Stimulated activated CD8-positive, alpha-beta memory T cell treated with anti-CD3 and anti-CD28 coated beads, Interleukin-4, amount 100 ng/mL, for 1 hour (primary cell): ENCODE results near the gene CAPG.

Experiments used
- DNase-seq, 2 donors: peaks; one replicate each; pipeline ENCODE4 v3.0.0-alpha.2; 2020; ENCODE audit warnings: low read depth in 2 of 2, low spot score in 1 of 2

The CAPG gene

GRCh38 chr2:85438201-85439024, 28.2 kb upstream of the CAPG start:
- DNase-seq = no peak

DNA sequence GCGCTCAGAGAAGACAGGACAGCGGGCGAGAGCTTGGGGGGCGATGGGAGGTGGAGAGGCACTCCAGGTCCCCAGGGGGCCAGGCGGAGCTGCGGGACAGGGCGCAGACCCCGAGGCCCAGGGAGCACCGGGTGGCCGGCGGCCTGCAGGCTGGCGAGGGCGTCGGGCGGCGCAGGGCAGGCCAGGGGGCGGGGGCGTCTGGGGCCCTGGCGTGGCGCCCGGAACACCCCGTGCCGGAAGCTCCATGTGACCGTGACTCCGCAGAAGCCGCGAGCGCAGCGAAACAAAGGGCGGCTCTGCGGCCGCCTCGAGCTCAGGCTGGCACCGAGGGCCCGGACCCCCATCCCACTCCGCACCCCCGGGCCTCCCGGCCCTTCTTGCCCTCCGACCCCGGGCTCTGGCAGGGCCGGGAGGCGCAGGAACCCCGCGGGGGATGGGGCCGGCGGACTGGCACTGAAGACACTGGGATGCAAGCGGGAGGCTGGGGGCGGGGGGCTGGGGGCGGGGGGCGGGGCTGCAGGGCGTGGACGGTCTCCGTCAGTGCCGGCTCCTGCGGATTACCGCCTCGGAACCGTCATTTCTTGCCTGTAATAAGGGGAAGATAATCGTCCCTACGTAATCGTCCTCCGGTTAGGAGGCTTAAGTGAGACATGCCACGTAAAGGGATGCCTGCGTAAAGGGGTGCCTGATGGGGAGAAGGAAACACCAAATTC, 27.5 kb upstream of the CAPG start:
- DNase-seq = peak; percentile 40 to 44

DNA sequence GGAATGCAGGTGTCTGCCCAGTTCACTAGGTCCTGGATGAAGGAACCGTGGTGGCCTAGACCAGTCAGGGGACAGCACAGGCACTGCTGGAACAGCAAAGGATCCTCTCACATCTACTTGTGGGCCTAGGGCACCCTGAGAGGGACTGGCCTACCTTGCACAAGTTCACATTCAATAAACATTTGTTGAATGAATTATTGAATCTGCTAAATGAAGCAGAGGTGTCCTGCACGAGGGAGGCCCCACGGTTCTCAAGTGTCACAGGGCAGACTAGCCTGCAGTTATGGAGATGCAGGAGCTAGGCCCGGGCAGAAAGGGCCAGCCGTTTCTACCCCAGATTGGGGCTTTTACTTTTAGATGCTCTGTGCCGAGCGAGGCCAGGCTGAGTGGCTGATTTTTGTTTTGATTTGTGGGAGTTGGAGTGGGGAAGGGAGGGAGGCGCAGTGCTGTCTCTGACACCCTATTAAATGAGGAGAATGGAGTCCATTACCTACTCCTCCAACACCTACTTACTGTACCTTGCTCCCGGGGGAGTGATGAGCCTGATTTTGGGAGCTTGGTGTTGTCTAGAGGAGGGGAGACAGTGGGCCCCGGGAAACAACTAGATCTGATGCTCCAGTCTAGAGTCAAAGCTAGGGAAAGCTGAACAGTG, 26.8 kb upstream of the CAPG start:
- DNase-seq = no peak

- no peak for DNase-seq
These were observed 26.0 kb upstream of the CAPG start for GRCh38 chr2:85435981-85436835.

GRCh38 chr2:85435220-85435958, 25.2 kb upstream of the CAPG start:
- DNase-seq = no peak

DNA sequence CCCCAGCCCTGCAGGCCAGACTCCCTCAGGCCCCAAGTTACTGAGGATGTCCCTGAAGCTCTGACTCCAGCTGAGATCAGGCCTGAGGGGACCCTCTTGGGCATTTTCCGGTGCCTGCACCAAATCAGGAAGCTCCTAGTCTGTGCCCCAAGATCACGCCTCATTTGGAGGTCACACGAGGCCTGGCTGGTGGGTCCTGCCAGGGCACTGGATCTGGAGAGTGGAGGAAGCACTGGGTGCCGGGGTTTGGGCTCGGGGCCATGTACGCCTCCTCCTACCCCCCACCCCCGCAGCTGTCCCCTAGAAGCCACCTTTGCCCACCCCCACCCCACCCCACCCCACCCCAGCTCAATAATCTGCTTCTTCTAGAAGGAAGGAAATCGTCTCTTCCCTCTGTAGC, 24.5 kb upstream of the CAPG start:
- DNase-seq = no peak

- DNase-seq = no peak
These were observed 23.4 kb upstream of the CAPG start for GRCh38 chr2:85433511-85434089.

DNA sequence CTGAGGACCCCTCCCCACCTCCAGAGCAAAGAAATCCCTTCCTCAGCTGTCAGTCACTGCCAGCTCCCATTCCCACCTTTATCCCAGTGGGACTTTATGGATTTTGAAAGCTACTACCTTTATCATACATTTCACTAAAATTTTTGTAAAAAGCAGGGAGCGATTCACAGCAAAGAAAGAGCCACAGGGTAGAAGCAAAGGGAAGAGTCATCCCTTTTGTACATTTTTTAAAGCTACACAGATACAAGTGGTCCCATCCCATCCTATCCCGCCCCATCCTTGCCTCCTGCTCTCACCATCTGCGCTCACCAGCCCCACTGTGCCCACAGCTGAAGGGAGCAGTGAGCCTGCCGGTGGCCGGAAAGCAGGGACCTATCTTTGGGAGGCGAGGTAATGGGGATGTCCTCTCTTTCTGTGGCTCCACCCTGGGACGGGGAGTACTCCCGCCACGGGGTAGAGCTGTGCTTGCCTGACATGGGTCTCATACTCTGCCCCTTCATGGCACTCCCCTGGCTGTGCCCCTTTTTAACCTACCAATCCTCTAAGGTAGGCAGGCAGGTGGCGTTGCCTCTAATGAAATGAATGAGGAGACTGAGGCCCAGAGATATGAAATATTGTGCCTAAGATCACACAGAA, 21.5 kb upstream of the CAPG start:
- DNase-seq = no peak

DNA sequence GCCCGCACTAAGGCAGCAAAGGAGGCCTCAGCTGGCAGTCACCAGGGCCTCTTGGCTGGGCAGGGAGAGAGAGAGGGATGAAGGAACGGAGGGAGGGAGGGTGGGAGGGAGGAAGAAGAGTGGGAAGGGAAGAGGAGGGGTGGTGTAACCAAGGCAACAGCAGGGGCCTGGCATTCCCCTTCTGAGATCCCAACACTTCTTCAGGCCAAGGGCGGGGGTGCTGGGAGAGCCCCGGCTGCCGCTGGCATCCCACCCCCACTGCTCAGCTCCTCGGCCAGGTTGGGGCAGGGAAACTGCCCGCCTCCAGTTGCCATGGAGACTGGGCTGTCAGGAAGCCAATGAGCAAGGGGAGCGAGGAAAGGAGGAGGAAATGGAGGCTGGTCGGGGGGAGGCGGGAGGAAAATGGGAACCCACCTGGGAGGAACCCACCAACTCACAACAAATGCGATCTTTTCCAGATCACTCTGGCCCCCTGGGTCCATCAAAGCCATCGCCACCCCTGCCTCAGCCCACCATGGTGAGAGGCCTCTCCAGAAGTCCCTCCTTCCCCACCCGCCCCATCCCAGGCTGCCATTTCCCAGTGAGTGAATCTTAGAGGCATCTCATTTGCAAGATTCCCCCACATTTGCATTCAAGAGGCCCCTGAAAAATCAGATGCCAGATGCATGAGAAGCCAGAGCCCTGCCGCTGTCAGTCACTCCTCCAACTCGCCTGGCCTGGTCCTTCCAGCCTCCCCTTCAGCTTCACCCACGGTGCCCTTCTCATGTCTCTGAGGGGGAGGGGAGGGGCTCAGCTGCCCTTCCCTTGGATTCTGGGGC, 20.8 kb upstream of the CAPG start:
- no peak for DNase-seq

GRCh38 chr2:85429924-85430289, 19.7 kb upstream of the CAPG start:
- DNase-seq = no peak

DNA sequence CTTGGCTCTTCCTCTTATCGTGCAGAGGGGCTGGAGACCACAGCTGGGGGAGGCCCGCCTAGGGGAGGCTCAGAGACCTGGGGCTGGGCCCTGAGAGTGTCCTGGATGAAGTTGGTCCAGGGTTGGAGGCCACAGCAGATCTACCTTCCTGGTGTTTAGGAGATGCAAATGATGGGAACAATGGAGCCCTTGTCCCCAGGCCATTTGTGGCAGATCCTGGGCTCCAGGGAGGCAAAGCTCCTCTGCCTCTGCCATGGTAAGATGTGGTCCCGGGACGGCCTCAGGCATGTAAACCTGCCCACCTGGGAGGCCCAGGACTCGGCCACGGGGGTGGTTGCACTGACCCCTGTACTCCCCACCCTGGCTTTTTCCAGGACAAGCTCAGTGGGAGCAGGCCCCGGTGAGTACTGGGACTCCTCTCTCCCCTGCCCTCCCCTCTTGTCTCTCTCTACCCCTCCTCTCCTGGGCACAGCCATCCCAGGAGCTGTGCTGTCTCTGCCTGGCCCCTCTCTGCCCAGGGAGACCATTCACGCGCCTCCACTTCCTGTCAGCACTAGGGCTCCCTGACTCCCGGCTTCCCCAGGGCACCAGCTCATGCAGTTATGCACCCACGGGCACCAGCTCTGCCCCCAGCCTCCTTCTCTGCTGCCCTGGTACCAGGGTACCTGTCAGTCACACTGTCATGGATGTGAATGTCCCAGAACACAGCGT, 19.2 kb upstream of the CAPG start:
- no peak for DNase-seq

- no peak for DNase-seq
These were observed 18.2 kb upstream of the CAPG start for GRCh38 chr2:85428343-85428881.

- no peak for DNase-seq
These were observed 17.2 kb upstream of the CAPG start for GRCh38 chr2:85427300-85427835.

GRCh38 chr2:85425588-85425987, 15.4 kb upstream of the CAPG start:
- DNase-seq = no peak

DNA sequence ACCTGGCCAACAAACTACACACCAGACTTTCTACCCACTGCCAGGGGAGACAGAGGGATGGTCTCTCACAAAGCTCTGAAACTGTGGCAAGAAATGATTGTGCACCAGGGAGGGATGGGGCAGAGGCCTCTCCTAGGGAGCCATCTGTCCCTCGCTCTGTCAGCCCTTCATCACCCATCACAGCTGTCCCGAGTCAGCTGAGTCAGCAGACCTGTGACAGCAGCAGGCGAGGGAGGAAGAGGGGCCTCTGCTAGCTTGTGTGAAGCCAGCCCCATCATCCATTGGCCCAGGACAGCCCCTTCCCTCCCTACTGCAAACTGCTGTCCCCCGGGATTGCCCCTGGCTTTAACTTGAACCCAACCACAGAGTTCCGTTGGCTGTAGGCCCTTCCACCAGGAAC, 13.4 kb upstream of the CAPG start:
- DNase-seq = no peak

GRCh38 chr2:85422072-85422457, 11.9 kb upstream of the CAPG start:
- no peak for DNase-seq

DNA sequence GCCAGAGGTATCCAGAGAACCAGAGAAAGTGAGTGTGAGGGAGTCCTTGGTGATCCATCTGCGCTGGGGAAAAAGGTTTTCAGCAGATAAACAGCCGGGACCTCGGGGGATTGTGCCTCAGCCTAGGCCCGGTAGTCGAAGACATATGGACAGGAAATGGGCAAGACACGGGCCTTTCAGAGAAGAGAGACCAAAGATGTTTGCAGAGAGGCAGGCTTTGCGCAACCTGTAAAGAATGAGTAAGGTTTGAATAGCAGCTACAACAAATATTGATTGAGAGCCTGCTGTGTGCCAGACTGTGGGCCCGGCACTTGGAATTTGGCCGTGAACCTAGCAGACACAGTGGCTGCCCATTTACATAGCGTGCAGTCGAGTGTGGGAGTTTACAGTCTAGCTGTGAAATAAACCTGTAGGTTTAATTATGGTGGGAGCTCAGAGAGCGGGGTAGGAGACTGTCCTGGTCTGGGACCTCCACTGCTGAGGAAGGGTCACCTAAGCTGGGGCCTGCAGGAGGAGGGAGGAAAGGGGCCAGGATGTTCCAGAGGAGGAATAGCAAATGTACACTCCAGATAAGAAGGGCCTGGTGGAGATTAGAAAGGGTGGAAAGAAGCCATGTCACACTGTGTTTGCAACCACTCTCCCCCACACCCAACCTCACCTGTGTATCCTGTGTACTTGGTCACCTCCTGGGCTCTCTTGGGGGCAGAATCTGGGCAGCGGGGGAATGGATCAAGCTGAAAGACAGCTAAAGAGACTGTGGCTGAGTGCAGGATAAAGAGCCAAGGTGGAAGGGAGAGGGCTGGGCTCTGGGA, 11.3 kb upstream of the CAPG start:
- no peak for DNase-seq
